Naive thymus-derived CD4-positive, alpha-beta T cell (primary cell): Measurements from ENCODE around the gene LARGE1. TPM values are rescaled to one million over a fixed set of nuclear protein-coding genes. Genes with fewer than 3 reads are reported as not detected.

Source experiments
- ATAC-seq: fragments of 150-1000 bp; cut with Tn5 transposase; 2 replicates; pipeline ENCODE4 v1.10.0; 2021; ENCODE audit warnings: mild to moderate bottlenecking, moderate library complexity
- CTCF ChIA-PET: fragments of 350-600 bp; sonication (Branson Sonifier 250); formaldehyde crosslinking; loops from one replicate; lab custom pipeline; 2021; ENCODE audit warnings: antibody characterized with exemption; lab: Charles Lee
- POLR2A ChIA-PET: fragments of 350-600 bp; sonication (Branson Sonifier 250); formaldehyde crosslinking; loops from one replicate; lab custom pipeline; 2021; ENCODE audit warnings: antibody characterized with exemption, inconsistent platforms; lab: Charles Lee
- DNase-seq, 9 donors: peaks; one replicate each; pipeline versions ENCODE4 v3.0.0 to v3.0.0-alpha.2; 2020 to 2022; ENCODE audit warnings: mixed read lengths in 1 of 9
- H3K27ac ChIP-seq: one replicate; pipeline ENCODE4 v1.7.0; 2013; ENCODE audit warnings: mild to moderate bottlenecking, low read depth, low read length, moderate library complexity
- H3K27me3 ChIP-seq, 2 donors: one replicate each; pipeline ENCODE4 v1.7.0; 2013; ENCODE audit warnings: low read length in 2 of 2, mild to moderate bottlenecking in 2 of 2, moderate library complexity in 2 of 2; ENCODE audit not compliant: control insufficient read depth in 2 of 2, insufficient read depth in 2 of 2
- H3K36me3 ChIP-seq, 3 experiments: 1 replicate in 2 of 3; 2 replicates in 1 of 3; pipeline ENCODE4 v1.7.0; 2013; ENCODE audit warnings: low read length in 3 of 3, mild to moderate bottlenecking in 3 of 3, moderate library complexity in 1 of 3; ENCODE audit not compliant: insufficient read depth in 3 of 3, control insufficient read depth in 2 of 3
- H3K4me1 ChIP-seq, 2 donors: one replicate each; pipeline ENCODE4 v1.7.0; 2013; ENCODE audit warnings: low read length in 2 of 2, mild to moderate bottlenecking in 2 of 2, moderate library complexity in 1 of 2; ENCODE audit not compliant: control insufficient read depth in 2 of 2, insufficient read depth in 2 of 2
- H3K4me3 ChIP-seq: 2 replicates; pipeline ENCODE4 v1.7.0; 2013; ENCODE audit warnings: mild to moderate bottlenecking, low read length
- H3K9me3 ChIP-seq, 3 experiments: 1 replicate in 2 of 3; 2 replicates in 1 of 3; pipeline ENCODE4 v1.7.0; 2013; ENCODE audit warnings: low read length in 3 of 3; ENCODE audit not compliant: control insufficient read depth in 2 of 3
- H3K27ac Mint-ChIP-seq, 9 donors: one replicate each; pipeline ENCODE4 v1.8.0; 2020 to 2022; ENCODE audit warnings: mixed read lengths in 9 of 9, mild to moderate bottlenecking in 8 of 9, moderate library complexity in 5 of 9, inconsistent platforms in 2 of 9
- H3K27me3 Mint-ChIP-seq, 5 donors: one replicate each; pipeline ENCODE4 v1.8.0; 2021 to 2022; ENCODE audit warnings: mixed read lengths in 5 of 5, mild to moderate bottlenecking in 1 of 5
- H3K36me3 Mint-ChIP-seq, 5 donors: one replicate each; pipeline ENCODE4 v1.8.0; 2020 to 2022; ENCODE audit warnings: mixed read lengths in 5 of 5, mild to moderate bottlenecking in 3 of 5, inconsistent platforms in 1 of 5
- H3K4me1 Mint-ChIP-seq, 7 donors: one replicate each; pipeline ENCODE4 v1.8.0; 2020 to 2022; ENCODE audit warnings: mixed read lengths in 7 of 7, mild to moderate bottlenecking in 3 of 7, inconsistent platforms in 1 of 7
- H3K4me3 Mint-ChIP-seq, 10 donors: one replicate each; pipeline ENCODE4 v1.8.0; 2020 to 2022; ENCODE audit warnings: mild to moderate bottlenecking in 10 of 10, mixed read lengths in 10 of 10, moderate library complexity in 6 of 10, inconsistent platforms in 2 of 10
- H3K9me3 Mint-ChIP-seq, 11 donors: one replicate each; pipeline ENCODE4 v1.8.0; 2020 to 2022; ENCODE audit warnings: mixed read lengths in 11 of 11, mild to moderate bottlenecking in 4 of 11, inconsistent platforms in 1 of 11, moderate library complexity in 1 of 11
- intact Hi-C, 2 donors: fragments of 100-400 bp; cut with micrococcal nuclease; formaldehyde crosslinking; loops; one replicate each; pipeline ENCODE4 v1.15.1; 2023
- polyA plus RNA-seq, 2 donors: library from polyadenylated mRNA; unstranded; fragments of 300-500 nt; fragmentation: Illumina TruSeq; gene quantifications; one replicate each; pipeline ENCODE4 v1.2.3, GENCODE V29; 2021
- total RNA-seq, 6 experiments: library from RNA in 5 of 6; stranded (reverse) in 5 of 6; gene quantifications; 1 replicate in 5 of 6; 2 replicates in 1 of 6; pipeline ENCODE4 v1.2.3 and lab custom pipeline; 2021 to 2026

The LARGE1 gene
- total and polyA plus RNA-seq, 7 experiments from 2014 or later = 2.3 to 4.8 (median 3.0) TPM; not detected in 3

DNA sequence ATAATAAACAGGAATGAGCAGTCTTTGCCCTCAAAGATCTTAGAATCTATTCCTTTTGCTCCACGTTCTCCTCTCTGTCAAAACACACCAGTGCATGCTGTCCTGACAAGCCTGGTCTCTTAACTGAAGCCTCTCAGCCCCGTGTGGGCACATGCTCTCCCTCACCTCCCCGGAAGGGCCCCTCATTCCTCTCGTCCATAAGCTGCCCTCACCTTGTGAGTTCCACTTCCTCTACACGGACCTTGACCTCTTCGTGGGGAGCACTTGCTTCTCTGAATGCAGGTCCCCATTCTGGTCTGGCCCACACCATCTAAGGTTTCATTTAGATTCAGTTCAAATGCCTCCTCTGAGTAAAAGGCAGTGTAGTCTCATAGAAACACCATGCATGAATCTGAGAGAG lies 449.8 kb downstream of the LARGE1 start:
- Mint-ChIP-seq H3K9me3 (peaks cover 0 to 16% (median 4%) of the 10 kb centered on the region in 11 donors), H3K36me3 (peaks cover 0 to 4% (median 0%) of the 10 kb centered on the region in 5 donors)

GRCh38 chr22:33467620-33468095 lies 452.6 kb downstream of the LARGE1 start:
- no peak overlapping the region for H3K4me3 Mint-ChIP-seq
- H3K4me1 Mint-ChIP-seq = no peaks in the 10 kb centered on the region
- H3K4me1 ChIP-seq = no peaks in the 10 kb centered on the region
- ChIA-PET CTCF (no interaction called here), POLR2A (no interaction called here)
- DNase-seq (no peak), ATAC-seq (no peak)
- no peaks in the 10 kb centered on the region for H3K9me3 ChIP-seq
- peaks cover 0 to 4% (median 0%) of the 10 kb centered on the region in 5 donors for H3K36me3 Mint-ChIP-seq
- peaks cover 0 to 16% (median 4%) of the 10 kb centered on the region in 11 donors for H3K9me3 Mint-ChIP-seq
- no peak overlapping the region for H3K4me3 ChIP-seq
- H3K27ac Mint-ChIP-seq = no peak overlapping the region
- H3K27me3 ChIP-seq = no peaks in the 10 kb centered on the region
- H3K36me3 ChIP-seq = no peaks in the 10 kb centered on the region
- intact Hi-C loops = no loop called here
- peaks cover 0 to 7% (median 0%) of the 10 kb centered on the region in 5 donors for H3K27me3 Mint-ChIP-seq
- no peak overlapping the region for H3K27ac ChIP-seq

More for the DNA sequence above, 449.8 kb downstream of the LARGE1 start:
- POLR2A ChIA-PET = no interaction called here
- Histone ChIP-seq H3K27ac (no peak overlapping the region), H3K27me3 (no peaks in the 10 kb centered on the region), H3K9me3 (no peaks in the 10 kb centered on the region), H3K36me3 (no peaks in the 10 kb centered on the region), H3K4me1 (no peaks in the 10 kb centered on the region), H3K4me3 (no peak overlapping the region)
- ATAC-seq = no peak
- Mint-ChIP-seq H3K27ac (no peak overlapping the region), H3K4me3 (no peak overlapping the region), H3K27me3 (peaks cover 0 to 7% (median 0%) of the 10 kb centered on the region in 5 donors), H3K4me1 (no peaks in the 10 kb centered on the region)
- CTCF ChIA-PET = no interaction called here
- no peak for DNase-seq
- intact Hi-C loops = no loop called here

DNA sequence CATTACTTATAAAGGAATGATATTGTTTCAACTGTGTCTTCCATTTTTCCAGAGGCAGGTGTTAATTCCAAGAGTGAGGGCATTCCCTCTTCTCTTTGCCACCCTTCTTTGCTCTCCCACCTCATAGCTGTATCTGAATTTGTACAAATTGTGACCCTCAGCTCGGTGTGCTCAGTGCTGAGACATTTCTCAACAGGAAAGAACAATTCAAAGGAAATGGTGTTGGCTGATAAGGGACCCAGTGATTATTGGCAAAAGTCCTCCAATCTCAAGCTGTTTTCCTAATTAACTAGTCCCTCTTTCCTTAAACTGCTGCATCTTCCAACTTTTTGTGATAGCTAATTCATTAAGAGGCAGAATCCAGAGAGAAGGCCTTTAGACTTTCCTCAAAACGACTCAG lies 453.2 kb downstream of the LARGE1 start:
- ATAC-seq = no peak
- no peak overlapping the region for H3K27ac ChIP-seq
- no peaks in the 10 kb centered on the region for H3K27me3 ChIP-seq
- peaks cover 0 to 4% (median 0%) of the 10 kb centered on the region in 5 donors for H3K36me3 Mint-ChIP-seq
- intact Hi-C loops = no loop called here
- CTCF ChIA-PET = no interaction called here
- H3K9me3 ChIP-seq = no peaks in the 10 kb centered on the region
- H3K4me3 Mint-ChIP-seq = no peak overlapping the region
- no peak overlapping the region for H3K27ac Mint-ChIP-seq
- DNase-seq = no peak
- peaks cover 0 to 7% (median 0%) of the 10 kb centered on the region in 5 donors for H3K27me3 Mint-ChIP-seq
- no peaks in the 10 kb centered on the region for H3K36me3 ChIP-seq
- no peak overlapping the region for H3K4me3 ChIP-seq
- H3K9me3 Mint-ChIP-seq = peaks cover 0 to 14% (median 6%) of the 10 kb centered on the region in 11 donors
- POLR2A ChIA-PET = no interaction called here
- H3K4me1 Mint-ChIP-seq = no peaks in the 10 kb centered on the region
- H3K4me1 ChIP-seq = no peaks in the 10 kb centered on the region

DNA sequence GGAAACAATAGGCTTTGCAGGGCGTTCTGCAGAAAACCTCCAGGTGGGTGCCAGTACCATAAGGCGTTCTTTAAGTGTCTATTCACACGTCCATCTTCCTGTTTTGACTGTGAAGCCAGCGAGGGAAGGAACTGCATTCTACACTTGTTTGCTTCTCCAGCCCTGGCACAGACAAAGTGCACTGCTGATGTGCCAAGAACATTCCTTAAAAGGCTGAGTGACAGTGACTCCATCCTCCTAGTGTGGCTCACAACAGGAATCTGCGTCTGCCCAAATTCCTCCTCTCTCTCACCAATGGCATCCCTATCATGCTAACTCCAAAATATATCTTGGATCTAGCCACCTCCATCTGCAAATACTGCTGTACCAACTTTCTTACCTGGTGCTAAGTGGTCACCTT lies 454.7 kb downstream of the LARGE1 start:
- Mint-ChIP-seq H3K4me3 (no peak overlapping the region), H3K36me3 (peaks cover 0 to 3% (median 0%) of the 10 kb centered on the region in 5 donors), H3K9me3 (peaks cover 0 to 25% (median 7%) of the 10 kb centered on the region in 11 donors), H3K27me3 (peaks cover 0 to 7% (median 0%) of the 10 kb centered on the region in 5 donors), H3K27ac (no peak overlapping the region), H3K4me1 (no peaks in the 10 kb centered on the region)
- H3K4me3 ChIP-seq = no peak overlapping the region
- no peak for ATAC-seq
- no peaks in the 10 kb centered on the region for H3K4me1 ChIP-seq
- ChIA-PET CTCF (interaction anchor here (1.2 kb wide), 1 partner anchor 17 kb away, joined by 4 read pairs; no protein-coding TSS in a partner anchor), POLR2A (no interaction called here)
- H3K27ac ChIP-seq = no peak overlapping the region
- no peak for DNase-seq
- intact Hi-C loops = no loop called here
- no peaks in the 10 kb centered on the region for H3K27me3 ChIP-seq
- H3K9me3 ChIP-seq = peaks cover 0 to 5% (median 0%) of the 10 kb centered on the region in 3 experiments
- H3K36me3 ChIP-seq = no peaks in the 10 kb centered on the region

GRCh38 chr22:33464698-33465097 lies 455.6 kb downstream of the LARGE1 start:
- no peak overlapping the region for H3K27ac Mint-ChIP-seq
- peaks cover 0 to 7% (median 0%) of the 10 kb centered on the region in 5 donors for H3K27me3 Mint-ChIP-seq
- H3K9me3 ChIP-seq = peaks cover 0 to 5% (median 0%) of the 10 kb centered on the region in 3 experiments
- ATAC-seq (no peak), DNase-seq (no peak)
- H3K9me3 Mint-ChIP-seq = peaks cover 0 to 27% (median 7%) of the 10 kb centered on the region in 11 donors
- no peak overlapping the region for H3K4me3 ChIP-seq
- no peak overlapping the region for H3K27ac ChIP-seq
- no peaks in the 10 kb centered on the region for H3K27me3 ChIP-seq
- CTCF ChIA-PET = no interaction called here
- no peak overlapping the region for H3K4me3 Mint-ChIP-seq
- H3K4me1 ChIP-seq = no peaks in the 10 kb centered on the region
- intact Hi-C loops = no loop called here
- H3K36me3 ChIP-seq = no peaks in the 10 kb centered on the region
- POLR2A ChIA-PET = no interaction called here
- no peaks in the 10 kb centered on the region for H3K36me3 Mint-ChIP-seq
- no peaks in the 10 kb centered on the region for H3K4me1 Mint-ChIP-seq

DNA sequence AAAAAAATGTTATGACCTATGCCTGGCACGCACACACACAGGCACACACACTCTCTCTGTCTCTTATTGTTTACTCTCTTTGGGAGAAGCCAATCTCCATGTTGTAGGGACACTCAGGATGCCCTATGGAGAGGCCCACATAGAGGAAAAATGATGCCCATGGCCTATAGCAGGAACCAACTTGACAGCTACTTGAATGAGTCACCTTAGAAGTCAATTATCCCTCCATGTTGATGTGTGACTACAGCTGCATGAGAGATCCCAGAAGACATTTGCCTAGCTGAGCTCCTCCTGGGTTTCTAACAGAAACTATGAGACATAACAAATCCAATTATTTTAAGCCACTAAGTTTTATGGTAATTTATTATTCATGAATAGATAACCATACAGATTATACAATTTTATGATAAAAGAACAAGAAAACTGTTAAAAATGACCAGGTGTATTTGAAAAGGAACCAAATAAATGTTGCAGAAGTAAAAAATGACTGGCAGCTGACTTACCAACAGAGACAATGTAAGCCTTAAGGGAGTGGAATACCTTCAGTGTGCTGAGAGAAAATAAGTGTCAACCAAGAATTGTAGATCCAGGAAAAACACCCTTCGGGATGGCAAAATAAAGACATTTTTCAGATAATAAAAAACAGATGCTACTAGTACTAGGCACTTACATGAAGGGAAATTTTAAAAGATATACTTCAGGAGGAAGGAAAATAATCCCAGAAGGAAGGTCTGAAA lies 458.4 kb downstream of the LARGE1 start:
- Histone ChIP-seq H3K27ac (no peak overlapping the region), H3K4me3 (no peak overlapping the region), H3K27me3 (no peaks in the 10 kb centered on the region), H3K9me3 (peaks cover 0 to 5% (median 0%) of the 10 kb centered on the region in 3 experiments), H3K36me3 (no peaks in the 10 kb centered on the region), H3K4me1 (no peaks in the 10 kb centered on the region)
- no peak overlapping the region for H3K4me3 Mint-ChIP-seq
- CTCF ChIA-PET = no interaction called here
- DNase-seq = no peak
- H3K36me3 Mint-ChIP-seq = no peaks in the 10 kb centered on the region
- POLR2A ChIA-PET = no interaction called here
- H3K4me1 Mint-ChIP-seq = no peaks in the 10 kb centered on the region
- no peak for ATAC-seq
- H3K27me3 Mint-ChIP-seq = peaks cover 0 to 6% (median 0%) of the 10 kb centered on the region in 5 donors
- peaks cover 0 to 30% (median 7%) of the 10 kb centered on the region in 11 donors for H3K9me3 Mint-ChIP-seq
- intact Hi-C loops = no loop called here
- H3K27ac Mint-ChIP-seq = no peak overlapping the region
